Jurkat, Clone E6-1 (cell line): Measurements from ENCODE around the gene HBG2. TPM values are rescaled to one million over a fixed set of nuclear protein-coding genes. Genes with fewer than 3 reads are reported as not detected.
A peak's percentile ranks its signal among the peaks of the same experiment; 100 is the strongest.
"Not testable (repeated sequence)": the region's sequence is repeated elsewhere in the genome, so short reads cannot be mapped to it uniquely, and the experiment has no call there.

Source experiments
- DNase-seq: peaks from one replicate; pipeline ENCODE4 v3.0.0-alpha.2; 2011; ENCODE audit warnings: low read depth, low spot score
- H3K4me3 ChIP-seq: 2 replicates; pipeline ENCODE4 v1.5.1; 2011; ENCODE audit warnings: mild to moderate bottlenecking, low read length, control low read depth, moderate library complexity
- polyA plus RNA-seq: library from polyadenylated mRNA; unstranded; fragments of >200 nt; gene quantifications from one replicate; pipeline ENCODE4 v1.2.1, GENCODE V29; 2012; ENCODE audit warnings: missing spikeins; ENCODE audit not compliant: insufficient read length, insufficient read depth

The HBG2 gene
- not detected for polyA plus RNA-seq

GRCh38 chr11:5254646-5255413, at the start of gene HBG2:
Gene HBG2 (minus strand): TSS chr11:5254781. CDS start chr11:5254728, 53 bp downstream.
- H3K4me3 ChIP-seq, DNase-seq: not testable (repeated sequence)

GRCh38 chr11:5304046-5304445, 49.5 kb upstream of the HBG2 start:
- no peak for DNase-seq
- no peak overlapping the region for H3K4me3 ChIP-seq

GRCh38 chr11:5303626-5304025, 49.0 kb upstream of the HBG2 start:
- no peak overlapping the region for H3K4me3 ChIP-seq
- DNase-seq, result no peak

GRCh38 chr11:5301846-5302245, 47.3 kb upstream of the HBG2 start, which contains the start of gene OR51B4:
Gene OR51B4 (minus strand): TSS chr11:5301946. CDS start chr11:5301946, 0 bp downstream.
- no peak for DNase-seq
- no peak within 1 kb of the TSS for H3K4me3 ChIP-seq

GRCh38 chr11:5300251-5300650, 45.7 kb upstream of the HBG2 start:
- no peak overlapping the region for H3K4me3 ChIP-seq

GRCh38 chr11:5298451-5298850, 43.9 kb upstream of the HBG2 start:
- H3K4me3 ChIP-seq, result no peak overlapping the region
- no peak for DNase-seq

More at GRCh38 chr11:5300251-5300650, 45.7 kb upstream of the HBG2 start:
- no peak for DNase-seq

GRCh38 chr11:5297721-5298323, 43.2 kb upstream of the HBG2 start:
- DNase-seq, result no peak
- H3K4me3 ChIP-seq, result no peak overlapping the region

GRCh38 chr11:5294342-5294995, 39.9 kb upstream of the HBG2 start:
- H3K4me3 ChIP-seq, result not testable (repeated sequence)

GRCh38 chr11:5293028-5293427, 38.4 kb upstream of the HBG2 start:
- H3K4me3 ChIP-seq, result no peak overlapping the region
- DNase-seq, result no peak

More at GRCh38 chr11:5294342-5294995, 39.9 kb upstream of the HBG2 start:
- not testable (repeated sequence) for DNase-seq

- H3K4me3 ChIP-seq, result no peak overlapping the region
- DNase-seq, result peak; percentile 35
Observed at GRCh38 chr11:5291207-5291838, 36.7 kb upstream of the HBG2 start.

GRCh38 chr11:5290106-5290505, 35.5 kb upstream of the HBG2 start:
- no peak for DNase-seq

GRCh38 chr11:5289696-5290095, 35.1 kb upstream of the HBG2 start:
- no peak overlapping the region for H3K4me3 ChIP-seq
- no peak for DNase-seq

More at GRCh38 chr11:5290106-5290505, 35.5 kb upstream of the HBG2 start:
- no peak overlapping the region for H3K4me3 ChIP-seq

- no peak overlapping the region for H3K4me3 ChIP-seq
- no peak for DNase-seq
Observed at GRCh38 chr11:5288906-5289550, 34.4 kb upstream of the HBG2 start.

GRCh38 chr11:5288108-5288905, 33.7 kb upstream of the HBG2 start:
- DNase-seq, result no peak
- no peak overlapping the region for H3K4me3 ChIP-seq

- H3K4me3 ChIP-seq, result no peak overlapping the region
- no peak for DNase-seq
Observed at GRCh38 chr11:5286901-5287300, 32.3 kb upstream of the HBG2 start.

GRCh38 chr11:5286351-5286750, 31.8 kb upstream of the HBG2 start:
- no peak for DNase-seq
- H3K4me3 ChIP-seq, result no peak overlapping the region

GRCh38 chr11:5285703-5286340, 31.2 kb upstream of the HBG2 start:
- DNase-seq, result no peak
- H3K4me3 ChIP-seq, result no peak overlapping the region

GRCh38 chr11:5284637-5285036, 30.1 kb upstream of the HBG2 start:
- no peak overlapping the region for H3K4me3 ChIP-seq
- DNase-seq, result no peak
